GM12874 (cell line): ENCODE data around the gene NRCAM.

Experiments
- TF ChIP-seq, protein P1 (sequence below): IDR thresholded peaks from 2 replicates; pipeline ENCODE4 v1.5.1; 2011; ENCODE audit warnings: low read depth, mild to moderate bottlenecking, control low read depth, low read length, moderate library complexity; ENCODE audit not compliant: insufficient read depth

NRCAM gene

DNA sequence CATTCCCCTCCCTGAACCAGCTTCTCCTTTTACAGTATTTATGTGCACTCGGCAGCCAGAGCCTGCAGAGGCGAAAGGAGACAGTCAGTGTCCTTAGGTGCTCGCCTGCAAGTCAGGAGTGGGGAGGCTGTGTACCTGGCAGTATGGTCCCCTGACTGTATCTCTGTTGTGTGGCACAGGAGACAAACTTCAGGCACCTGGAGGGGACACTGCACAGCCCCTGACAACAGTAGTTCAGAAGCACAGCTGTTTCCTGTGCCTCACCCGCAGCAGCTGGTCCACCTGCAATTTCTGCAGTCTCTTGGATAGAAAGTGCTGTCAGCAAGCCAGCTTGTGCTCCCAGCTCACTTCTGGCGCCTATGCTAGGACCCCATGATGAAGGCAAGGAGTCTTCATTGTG, 252.7 kb downstream of the NRCAM start:
- TF ChIP-seq, protein P1, sequence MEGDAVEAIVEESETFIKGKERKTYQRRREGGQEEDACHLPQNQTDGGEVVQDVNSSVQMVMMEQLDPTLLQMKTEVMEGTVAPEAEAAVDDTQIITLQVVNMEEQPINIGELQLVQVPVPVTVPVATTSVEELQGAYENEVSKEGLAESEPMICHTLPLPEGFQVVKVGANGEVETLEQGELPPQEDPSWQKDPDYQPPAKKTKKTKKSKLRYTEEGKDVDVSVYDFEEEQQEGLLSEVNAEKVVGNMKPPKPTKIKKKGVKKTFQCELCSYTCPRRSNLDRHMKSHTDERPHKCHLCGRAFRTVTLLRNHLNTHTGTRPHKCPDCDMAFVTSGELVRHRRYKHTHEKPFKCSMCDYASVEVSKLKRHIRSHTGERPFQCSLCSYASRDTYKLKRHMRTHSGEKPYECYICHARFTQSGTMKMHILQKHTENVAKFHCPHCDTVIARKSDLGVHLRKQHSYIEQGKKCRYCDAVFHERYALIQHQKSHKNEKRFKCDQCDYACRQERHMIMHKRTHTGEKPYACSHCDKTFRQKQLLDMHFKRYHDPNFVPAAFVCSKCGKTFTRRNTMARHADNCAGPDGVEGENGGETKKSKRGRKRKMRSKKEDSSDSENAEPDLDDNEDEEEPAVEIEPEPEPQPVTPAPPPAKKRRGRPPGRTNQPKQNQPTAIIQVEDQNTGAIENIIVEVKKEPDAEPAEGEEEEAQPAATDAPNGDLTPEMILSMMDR: no peak

DNA sequence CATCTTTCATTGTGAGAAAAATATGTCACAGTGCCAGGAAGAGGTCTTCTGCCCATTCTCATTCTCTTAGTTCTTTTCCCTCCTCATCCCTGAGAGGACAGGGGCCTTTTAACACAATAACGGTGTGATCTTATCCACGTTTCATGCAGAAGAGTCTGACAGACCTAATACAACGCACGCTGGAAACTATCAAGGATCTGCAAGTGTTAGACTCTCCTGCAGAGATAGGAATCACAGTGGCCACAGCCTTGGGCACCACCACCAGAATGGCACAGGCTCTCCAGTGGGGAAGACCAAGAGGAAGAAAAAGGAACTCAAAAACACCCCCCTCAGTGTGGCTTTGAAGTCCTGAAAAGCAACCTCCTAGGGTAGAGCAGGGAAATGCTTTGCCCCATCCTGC, 253.5 kb downstream of the NRCAM start:
- TF ChIP-seq, protein P1: no peak

DNA sequence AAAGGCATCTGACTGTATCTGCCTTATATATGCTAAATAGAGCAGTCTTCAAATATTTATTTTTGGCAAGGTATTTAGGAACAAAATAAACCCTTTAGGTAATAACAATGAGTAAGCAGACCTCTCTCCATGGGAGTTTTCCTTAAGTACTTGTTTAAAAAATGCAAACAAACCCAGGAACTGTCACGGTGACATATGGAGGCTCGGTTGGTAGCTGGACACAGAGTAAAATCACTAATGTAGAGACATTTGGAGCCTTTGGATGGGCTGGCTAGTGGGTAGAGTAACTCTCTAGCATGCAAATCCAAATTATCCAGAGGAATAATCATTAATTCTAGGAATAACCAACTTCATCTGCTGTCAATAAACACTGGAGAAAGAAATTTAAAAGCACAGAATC, 254.5 kb downstream of the NRCAM start:
- TF ChIP-seq, protein P1: no peak

DNA sequence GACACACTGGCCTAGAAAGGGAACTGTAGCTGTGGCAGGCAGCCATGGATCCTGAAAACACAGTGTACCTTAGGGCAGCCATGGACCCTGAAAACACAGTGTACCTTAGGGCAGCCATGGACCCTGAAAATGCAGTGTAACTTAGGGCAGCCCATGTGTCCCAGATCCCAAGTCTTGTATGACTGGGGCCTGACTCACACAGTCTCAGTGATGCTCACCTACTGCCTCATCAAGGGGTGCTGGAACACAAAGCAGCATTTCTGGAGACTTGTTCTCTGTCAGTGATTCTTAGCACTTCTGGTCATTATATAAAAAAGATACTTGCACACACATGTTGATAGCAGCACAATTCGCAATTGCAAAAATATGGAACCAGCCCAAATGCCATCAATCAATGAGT, 255.9 kb downstream of the NRCAM start:
- TF ChIP-seq, protein P1: no peak

DNA sequence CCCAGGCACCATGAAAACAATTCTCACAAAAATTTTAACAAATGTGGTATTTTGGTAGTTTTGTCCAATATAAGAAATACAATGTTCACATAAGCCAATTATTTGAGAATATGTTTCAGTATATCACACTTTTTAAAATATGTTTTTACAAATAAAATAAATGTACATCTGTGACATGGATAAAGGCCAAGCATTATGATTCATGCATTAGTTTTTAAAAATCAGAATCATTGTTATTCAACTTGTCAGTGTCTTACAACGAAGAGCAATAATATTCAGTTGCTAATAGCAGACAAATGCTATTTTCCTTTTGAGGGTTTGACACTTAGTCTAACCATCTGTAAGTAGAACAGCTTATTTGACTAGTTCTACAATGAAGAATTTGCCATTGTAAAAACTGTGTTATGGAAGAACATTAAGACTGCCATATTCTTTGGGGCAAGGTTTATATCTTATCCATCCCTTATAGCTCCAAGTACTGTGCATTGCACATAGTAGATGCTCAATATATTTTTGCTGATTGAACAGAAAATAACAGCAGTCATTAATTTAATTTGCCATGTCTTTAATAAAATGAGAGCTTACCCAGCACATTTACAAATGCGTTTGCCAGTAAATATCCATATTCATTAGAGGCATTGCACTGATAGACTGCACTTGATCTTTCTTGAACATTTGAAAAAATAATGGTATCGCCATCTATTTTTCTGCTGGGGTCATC, 258.7 kb downstream of the NRCAM start:
- TF ChIP-seq, protein P1: no peak

DNA sequence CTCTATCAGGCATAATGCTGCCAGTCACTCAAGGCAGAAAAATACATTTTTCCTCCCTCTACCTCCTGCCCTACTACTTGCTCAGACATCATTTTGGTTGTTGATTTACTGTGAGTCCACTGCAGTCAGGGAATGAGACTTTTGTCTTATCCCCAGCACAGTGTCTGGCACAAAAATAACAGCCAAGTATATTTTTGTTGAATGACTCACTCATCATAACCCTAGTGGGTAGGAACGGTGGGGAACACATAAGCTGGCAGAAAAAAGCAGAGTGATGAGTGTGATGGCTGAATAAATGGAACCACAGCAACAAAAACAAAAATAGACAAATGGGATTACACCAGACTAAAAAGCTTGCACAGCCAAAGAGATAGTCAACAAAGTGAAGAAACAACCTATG, 260.2 kb downstream of the NRCAM start:
- TF ChIP-seq, protein P1: no peak

DNA sequence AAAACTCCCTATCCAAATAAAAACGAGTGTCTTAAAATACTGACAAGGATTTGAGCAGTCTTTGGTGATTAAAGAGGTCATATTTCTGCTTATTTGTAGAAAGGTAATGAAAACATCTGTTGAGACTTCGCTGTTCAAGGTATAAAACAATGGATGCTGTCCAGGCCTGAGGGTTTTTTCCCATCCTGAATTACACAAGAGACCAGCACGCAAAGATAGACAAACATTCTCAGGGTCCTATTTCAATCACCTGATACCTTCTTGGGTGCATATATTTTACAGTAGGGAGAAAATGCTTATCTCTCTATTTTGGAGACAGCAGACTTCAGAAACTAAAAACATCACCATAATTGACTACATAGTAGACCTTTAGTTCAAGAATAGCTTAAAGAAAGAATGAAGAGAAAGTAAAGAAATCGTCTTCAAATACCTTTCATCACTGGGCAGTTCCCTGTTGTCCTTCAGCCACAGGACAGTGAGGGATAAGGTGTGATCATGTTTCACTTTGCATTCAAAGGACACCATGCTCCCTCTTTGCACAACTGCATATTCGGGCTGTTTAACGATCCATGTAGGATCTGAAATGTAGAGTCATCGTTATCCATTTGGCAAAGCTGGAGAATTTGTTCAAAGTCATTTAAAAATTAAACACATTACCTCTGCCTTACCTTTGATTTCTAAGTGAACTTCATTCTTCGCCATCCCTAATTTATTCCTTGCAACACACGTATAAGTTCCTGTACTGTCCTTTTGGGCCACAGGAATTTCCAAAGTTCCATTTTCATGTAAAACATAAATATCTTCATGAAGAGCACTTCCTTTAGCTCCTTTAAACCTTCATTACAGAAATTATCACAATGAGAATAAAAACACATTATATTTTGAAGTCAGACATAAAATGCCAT, 262.4 kb downstream of the NRCAM start:
- TF ChIP-seq, protein P1: no peak
